Stimulated activated naive CD4-positive, alpha-beta T cell (primary cell): ENCODE data around the gene TSPAN7.

Source experiments
- DNase-seq, 6 experiments: peaks; one replicate each; lab custom pipeline; 2025; lab: John Stamatoyannopoulos, UW

TSPAN7 gene

DNA sequence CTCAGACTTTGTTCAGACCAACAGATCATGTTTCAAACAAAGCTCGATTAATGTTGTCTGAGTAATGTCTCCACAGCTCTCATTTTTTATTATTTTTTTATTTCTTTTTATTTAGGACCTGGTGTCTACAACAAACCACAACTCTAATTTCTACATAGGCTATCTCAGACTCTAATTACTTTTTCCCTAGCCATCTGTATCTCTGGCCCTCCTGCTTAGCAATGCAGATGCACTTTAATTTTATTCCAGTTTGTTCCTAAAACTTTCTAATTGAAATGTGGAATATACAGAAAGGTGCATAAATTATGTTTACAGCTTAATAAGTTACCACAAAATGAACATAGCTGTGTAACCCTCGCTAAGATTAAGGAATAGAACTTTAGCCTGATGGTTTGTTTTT lies 120.8 kb downstream of the TSPAN7 start:
- DNase-seq = no peak

- no peak for DNase-seq
These were observed 131.6 kb downstream of the TSPAN7 start for GRCh38 chrX:38692961-38693360.

DNA sequence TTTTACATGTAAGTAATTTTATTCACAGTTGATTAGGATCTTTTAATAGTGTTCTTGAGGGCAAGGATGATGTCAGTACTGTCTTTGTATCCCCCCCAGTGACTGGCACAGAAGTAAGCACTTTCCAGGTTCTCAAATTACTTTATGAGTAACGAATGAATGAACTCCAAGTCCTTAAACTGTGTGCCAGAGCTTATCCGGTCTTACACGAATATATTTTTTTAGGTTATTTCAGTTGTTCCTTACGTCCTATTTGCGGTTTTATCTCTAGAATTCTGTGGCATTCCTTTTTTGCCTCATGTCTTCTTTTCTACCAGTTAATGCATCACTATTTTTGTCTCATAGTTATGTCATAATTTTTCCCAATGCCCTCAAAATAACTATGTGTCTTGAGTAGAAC lies 133.1 kb downstream of the TSPAN7 start:
- DNase-seq = no peak

DNA sequence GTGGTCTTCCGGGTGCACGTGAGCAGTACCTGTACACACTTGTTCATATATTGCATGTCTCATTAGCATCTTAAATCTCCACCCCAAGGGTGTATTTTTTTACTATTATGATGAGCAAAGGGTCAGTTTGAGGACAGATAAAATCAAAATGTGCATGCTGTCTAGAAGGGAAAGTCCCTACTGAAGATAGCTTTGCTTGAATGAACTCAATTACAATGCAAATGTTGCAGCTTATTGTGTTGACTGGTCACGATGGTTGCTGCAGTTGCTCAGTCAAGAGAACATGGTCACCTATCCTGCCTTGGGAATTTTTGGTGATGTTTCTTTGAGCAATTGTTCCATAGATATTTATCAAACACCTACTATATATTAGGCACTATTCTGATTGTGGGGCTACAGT lies 136.1 kb downstream of the TSPAN7 start:
- DNase-seq = no peak

- DNase-seq = no peak
These were observed 137.8 kb downstream of the TSPAN7 start for GRCh38 chrX:38699121-38699520.

- no peak for DNase-seq
These were observed 138.4 kb downstream of the TSPAN7 start for GRCh38 chrX:38699696-38700095.

- no peak for DNase-seq
These were observed 139.7 kb downstream of the TSPAN7 start for GRCh38 chrX:38701073-38701472.

DNA sequence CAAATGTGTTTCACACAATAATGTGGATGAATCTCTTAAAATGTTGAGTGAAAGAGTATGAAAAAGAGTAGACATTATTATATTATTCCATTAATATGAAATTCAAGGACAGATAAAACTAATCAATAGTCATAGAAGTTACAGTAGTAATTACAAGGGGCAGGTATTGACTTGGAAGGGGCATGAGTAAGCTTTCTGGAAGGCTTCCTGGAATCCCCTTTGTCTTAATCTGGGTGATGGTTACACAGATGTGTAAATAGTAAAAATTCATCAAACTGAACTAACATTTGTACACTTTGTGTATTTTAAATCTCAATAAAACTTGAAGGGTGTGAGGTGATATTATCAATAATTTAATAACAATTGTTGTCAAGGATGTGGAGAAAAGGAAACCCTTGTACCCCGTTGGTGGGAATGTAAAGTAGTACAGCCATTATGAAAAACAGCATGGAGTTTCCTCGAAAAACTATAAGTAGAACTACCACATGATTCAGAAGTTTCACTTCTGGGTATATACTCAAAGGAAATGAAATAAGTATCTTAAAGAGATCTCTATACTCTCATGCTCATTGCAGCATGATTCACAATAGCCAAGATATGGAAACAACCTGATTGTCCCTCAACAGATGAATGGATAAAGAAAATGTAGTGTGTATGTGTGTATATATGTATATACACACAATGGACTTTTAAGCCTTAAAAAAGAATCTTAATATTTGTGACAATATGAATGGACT lies 143.0 kb downstream of the TSPAN7 start:
- no peak for DNase-seq

DNA sequence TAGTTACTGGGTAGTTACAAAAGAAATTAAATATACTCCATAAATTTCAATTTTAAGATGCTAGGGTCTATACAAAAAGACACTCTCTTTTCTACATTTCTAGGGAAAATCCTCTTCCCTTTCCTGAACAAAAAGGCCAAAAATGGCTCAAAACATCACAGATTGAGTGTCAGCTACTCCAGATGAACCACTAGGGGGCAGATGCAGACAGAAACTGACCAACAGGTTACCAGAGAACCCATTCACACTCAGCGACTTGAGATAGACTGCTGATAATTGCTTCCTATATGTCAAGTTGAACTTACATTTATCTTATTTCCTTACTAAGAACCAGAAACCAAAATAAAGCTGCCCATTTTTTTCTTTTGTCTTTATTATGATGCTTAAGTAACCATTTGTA lies 156.5 kb downstream of the TSPAN7 start:
- DNase-seq = no peak

GRCh38 chrX:38718311-38718710 lies 157.0 kb downstream of the TSPAN7 start:
- DNase-seq = no peak

- no peak for DNase-seq
These were observed 165.3 kb downstream of the TSPAN7 start for GRCh38 chrX:38726612-38727011.

DNA sequence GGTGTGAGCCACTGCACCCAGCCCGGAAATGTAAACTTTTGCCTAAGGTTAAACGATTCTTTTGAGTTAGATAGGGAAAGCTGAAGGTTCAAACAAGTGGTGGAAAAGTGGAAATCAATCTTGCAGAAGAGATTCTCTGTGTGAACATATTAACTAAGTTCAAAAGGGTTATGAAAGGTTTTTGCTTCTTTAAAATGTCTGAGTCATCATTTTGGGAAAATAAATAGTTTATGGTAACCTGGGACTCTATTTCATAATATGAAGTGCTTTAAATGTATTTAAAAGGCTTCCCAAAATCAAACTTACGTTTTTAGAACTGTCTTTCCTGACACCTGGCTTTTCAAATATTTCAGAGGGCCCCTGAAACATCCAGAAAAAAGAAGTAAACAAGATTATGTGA lies 166.3 kb downstream of the TSPAN7 start:
- no peak for DNase-seq

GRCh38 chrX:38732866-38733265 lies 171.5 kb downstream of the TSPAN7 start:
- no peak for DNase-seq
